Embryonic facial prominence (tissue), 1 donor: ENCODE measurements around the gene LTA4H.
"Not testable (repeated sequence)": the region's sequence is repeated elsewhere in the genome, so short reads cannot be mapped to it uniquely, and the experiment has no call there.

Source experiments
- DNase-seq: peaks from one replicate; pipeline ENCODE4 v3.0.0-alpha.2; 2016; ENCODE audit errors: extremely low spot score

Gene LTA4H

DNA sequence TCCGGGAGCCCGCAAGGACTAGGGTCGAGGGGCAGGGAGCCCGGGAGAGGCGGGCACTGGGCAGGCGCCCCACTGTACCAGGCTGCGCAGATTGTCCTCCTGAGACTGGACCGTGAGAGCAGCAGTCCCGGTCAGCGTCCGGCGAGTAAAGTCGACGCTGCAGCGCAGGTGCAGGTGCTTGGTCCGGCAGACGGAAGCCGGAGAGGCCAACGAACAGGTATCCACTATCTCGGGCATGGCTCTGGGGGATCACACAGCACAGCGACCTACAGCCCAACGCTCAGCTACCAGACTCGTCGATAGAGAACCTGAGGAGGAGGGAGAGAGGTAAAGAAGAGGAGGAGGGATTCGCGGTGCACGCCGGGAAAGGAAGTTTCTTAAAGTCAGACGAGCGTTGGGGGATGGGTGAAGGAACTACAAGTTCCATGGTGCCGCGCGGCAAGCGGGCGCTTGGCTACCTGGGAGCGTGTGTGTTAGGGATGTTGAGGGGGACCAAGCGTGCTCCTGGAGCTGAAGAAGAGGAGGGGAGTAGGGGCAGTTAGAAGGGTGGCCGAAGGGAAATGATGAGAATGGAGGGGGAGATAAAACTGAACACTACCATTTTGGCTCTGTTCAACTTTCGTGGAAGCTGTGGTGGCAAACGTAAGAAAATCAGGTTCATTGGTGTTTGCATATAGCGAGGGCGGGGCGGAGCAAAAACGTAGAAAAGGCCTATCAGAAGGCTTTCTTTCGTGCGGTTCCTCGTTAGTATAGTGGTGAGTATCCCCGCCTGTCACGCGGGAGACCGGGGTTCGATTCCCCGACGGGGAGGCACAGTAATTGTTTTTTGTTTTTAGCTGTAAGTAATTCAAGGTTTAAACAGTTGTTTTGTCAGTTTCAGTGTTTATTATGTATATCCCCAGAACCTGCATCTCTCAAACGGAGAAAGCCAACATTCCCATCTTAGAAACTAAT lies at the start of gene LTA4H:
Gene LTA4H, minus strand, starts transcription at position 305 of the 954 bp plus-strand sequence. Its CDS starts 68 bp downstream, at position 237.
- peak; percentile 99 for DNase-seq

GRCh38 chr12:96084624-96085023 lies 49.2 kb upstream of the LTA4H start:
- no peak for DNase-seq

DNA sequence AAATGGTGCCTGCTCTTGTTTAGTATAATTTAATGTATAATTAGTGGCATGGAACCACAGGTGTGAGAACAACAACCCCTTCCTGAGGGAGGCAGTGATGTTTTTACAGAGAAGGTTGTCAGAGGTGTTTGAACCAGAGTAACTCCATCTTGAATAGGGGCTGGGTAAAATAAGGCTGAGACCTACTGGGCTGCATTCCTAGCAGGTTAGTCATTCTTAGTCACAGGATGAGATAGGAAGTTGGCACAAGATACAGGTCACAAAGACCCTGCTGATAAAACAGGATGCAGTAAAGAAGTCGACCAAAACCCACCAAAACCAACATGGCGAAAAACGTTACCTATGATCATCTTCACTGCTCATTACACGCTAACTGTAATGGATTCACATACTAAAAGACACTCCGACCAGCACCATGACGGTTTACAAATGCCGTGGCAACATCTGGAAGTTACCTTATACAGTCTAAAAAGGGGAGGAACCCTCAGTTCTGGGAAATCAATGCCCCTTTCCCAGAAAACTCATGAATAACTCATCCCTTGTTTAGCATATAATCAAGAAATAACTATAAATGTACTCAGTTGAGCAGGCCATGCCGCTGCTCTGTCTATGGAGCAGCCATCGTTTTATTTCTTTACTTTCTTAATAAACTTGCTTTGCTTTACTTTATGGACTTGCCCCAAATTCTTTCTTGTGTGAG lies 47.8 kb upstream of the LTA4H start:
- no peak for DNase-seq

- no peak for DNase-seq
Measured at GRCh38 chr12:96081596-96081995, 46.2 kb upstream of the LTA4H start.

GRCh38 chr12:96078231-96079135 lies 43.1 kb upstream of the LTA4H start:
- DNase-seq = no peak

- no peak for DNase-seq
Measured at GRCh38 chr12:96077081-96077480, 41.7 kb upstream of the LTA4H start.

GRCh38 chr12:96075560-96075959 lies 40.2 kb upstream of the LTA4H start:
- DNase-seq = no peak

- no peak for DNase-seq
Measured at GRCh38 chr12:96073346-96074330, 38.3 kb upstream of the LTA4H start.

DNA sequence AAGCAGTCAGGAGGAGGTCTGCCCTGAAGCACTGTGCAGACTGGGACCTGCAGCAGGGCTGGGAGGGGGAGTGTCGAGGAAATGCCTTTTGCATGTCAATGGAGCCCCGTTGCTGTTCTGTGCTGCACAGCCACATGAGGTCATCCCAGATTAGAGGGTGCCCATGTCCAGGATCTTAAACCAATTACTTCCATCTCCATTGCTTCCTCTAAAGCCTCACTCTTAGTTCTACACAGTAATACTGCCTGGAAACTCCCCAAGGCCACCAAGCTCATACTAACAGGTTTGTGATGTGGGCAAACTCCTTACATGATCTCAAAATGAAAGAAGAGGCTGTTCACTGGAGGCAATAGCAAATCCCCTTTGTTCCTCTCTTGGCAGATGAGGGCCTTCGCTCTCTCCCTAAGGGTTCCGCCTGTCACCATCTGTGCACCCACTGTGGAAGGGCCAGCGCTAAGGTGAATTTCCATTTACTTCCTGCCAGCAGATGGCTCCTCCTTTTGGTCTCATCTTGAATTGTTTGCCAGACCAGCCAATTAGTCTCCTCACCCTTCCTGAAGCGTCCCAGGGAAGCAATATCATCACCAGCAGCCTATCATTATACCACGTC lies 35.4 kb upstream of the LTA4H start:
- no peak for DNase-seq

DNA sequence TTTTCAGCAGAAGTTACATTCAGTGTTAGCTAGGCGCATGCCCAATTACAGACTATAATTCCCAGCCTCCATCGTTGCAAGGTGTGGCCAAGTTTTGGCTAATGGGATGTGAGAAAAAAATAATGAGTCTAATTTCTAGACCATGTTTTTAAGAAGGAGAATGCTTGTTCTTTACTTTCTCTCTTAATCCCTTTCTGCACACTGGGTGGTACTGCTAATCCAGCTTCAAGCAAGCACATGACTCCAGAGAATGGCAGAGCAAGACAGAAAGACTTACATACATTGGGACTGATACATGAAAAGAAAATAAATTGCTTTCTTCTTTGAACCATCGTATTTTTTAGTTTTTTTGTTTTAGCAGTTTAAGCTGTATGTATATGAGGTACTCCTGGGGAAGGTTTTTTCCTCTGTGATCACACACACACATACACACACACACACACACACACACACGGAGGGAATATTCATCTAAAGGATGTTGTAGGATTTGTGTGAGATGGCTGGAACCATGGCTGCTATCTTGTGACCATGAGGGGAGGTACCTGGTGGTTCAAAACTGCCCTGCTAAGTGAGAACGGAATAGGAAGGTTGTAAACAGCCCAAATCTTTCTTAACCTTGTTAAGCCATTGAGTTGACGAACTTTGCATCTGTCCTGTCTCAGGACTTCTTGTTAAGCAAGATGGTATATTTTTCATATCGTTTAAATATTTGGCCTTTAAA lies 34.3 kb upstream of the LTA4H start:
- DNase-seq = no peak

DNA sequence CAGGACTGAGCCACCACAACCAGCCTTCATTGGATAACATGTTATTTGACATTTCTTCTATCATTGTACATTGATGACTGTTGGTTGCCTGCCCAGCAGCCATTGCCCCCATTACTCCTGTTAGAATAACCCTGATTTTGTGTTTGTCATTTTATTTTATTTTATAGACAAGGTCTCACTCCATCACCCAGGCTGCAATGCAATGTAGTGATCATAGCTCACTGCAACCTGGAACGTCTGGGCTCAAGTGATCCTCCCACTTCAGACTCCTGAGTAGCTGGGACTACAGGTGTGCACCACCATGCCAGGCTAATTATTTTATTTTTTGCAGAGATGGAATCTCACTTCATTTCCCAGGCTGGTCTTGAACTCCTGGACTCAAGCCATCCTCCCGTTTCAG lies 33.2 kb upstream of the LTA4H start:
- no peak for DNase-seq

DNA sequence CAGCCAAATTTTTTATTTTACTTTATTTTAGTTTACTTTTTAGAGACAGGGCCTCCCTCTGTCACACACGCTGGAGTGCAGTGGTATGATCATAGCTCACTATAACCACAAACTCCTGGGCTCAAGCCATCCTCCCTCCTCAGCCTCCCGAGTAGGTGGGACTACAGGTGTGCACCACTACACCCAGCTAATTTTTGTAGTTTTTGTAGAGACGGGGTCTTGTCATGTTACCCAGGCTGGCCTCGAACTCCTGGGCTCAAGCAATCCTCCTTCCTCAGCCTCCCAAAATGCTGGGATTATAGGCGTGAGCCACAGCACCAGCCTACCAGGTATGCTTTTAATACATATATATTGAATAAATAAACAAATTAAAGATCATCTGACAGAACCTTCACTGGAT lies 32.7 kb upstream of the LTA4H start:
- DNase-seq = no peak

GRCh38 chr12:96065776-96066175 lies 30.4 kb upstream of the LTA4H start:
- DNase-seq = not testable (repeated sequence)

DNA sequence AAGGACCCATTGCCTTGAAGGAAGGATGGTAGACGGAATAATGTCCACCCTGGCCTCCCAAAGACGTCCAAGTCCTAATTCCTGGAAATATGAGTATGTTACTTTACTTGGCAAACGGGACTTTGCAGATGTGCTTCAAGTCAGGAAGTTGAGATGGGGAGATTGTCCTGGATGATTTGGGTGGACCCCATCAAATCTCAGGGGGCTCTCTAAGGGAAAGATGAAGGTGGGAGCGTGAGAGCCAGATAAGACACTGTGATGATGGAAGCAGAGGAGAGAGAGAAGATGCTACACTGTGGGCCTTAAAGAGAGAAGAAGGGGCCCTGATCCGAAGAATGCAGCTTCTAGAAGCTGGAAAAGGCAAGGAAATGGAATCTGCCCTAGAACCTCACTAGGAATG lies 29.6 kb upstream of the LTA4H start:
- DNase-seq = no peak

DNA sequence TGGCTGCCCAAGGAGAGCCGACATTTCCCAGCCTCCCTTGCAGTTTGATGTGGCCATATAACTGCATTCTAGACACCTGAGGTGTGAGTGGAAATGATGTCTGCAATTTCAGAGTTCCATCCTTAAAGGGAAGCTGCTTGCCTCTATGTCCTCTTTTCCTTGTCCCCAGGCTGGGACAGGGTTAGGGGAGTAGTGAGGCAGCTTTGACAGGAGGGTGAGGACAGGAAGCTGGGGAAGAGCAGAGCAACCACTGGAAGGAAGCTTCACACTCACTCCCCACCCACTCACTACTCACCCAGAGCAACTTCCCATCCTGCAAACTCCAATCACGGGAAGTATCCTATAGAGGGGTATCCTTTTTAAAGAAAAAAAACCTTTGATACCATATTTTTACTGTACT lies 28.9 kb upstream of the LTA4H start:
- no peak for DNase-seq

GRCh38 chr12:96063046-96063445 lies 27.7 kb upstream of the LTA4H start:
- DNase-seq = no peak

- peak; percentile 51 for DNase-seq
Measured at GRCh38 chr12:96061864-96062453, 26.6 kb upstream of the LTA4H start.

DNA sequence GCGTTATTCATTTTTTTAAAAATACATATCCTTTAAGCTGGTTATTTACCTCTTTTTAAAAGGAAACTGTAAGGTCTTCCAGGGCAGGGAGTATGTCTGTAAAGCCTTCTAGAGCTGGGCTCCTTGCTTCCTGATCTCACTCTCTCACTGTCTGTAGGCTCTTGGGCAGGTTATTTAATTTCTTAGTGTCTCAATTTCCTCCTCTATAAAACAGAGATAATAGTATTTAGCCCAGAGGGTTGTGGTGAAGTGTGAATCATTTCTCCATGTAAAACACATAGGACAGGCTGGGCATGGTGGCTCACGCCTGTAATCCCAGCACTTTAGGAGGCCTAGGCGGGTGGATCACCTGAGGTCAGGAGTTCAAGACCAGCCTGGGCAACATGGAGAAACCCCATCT lies 25.9 kb upstream of the LTA4H start:
- DNase-seq = no peak

DNA sequence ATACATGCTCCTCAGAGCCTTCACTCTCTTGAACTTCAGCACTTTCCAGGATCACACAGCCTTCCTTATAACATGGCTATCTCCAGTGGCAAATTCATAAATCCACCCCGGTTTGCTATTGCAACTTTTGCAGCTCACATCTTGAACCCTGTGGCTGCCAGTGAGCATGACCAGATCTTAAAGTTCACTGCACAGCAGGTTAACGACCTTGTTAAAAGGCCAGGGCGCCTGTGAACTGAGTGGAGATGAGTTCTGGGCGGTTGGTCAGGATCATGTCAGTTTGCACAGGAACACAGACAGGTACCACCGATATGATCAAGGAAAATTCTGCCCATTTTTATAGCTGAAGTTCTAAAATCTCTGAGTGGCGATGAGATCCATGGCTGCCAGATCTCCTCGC lies 24.7 kb upstream of the LTA4H start:
- no peak for DNase-seq
